HG03139 (cell line): Measurements from ENCODE around the gene FKBP6.
"Not testable (repeated sequence)": the region's sequence is repeated elsewhere in the genome, so short reads cannot be mapped to it uniquely, and the experiment has no call there.

Source experiments
- ATAC-seq: cut with Tn5 transposase; IDR thresholded peaks from one replicate; pipeline ENCODE4 v1.9.1; 2021; ENCODE audit not compliant: unreplicated experiment

Gene FKBP6

DNA sequence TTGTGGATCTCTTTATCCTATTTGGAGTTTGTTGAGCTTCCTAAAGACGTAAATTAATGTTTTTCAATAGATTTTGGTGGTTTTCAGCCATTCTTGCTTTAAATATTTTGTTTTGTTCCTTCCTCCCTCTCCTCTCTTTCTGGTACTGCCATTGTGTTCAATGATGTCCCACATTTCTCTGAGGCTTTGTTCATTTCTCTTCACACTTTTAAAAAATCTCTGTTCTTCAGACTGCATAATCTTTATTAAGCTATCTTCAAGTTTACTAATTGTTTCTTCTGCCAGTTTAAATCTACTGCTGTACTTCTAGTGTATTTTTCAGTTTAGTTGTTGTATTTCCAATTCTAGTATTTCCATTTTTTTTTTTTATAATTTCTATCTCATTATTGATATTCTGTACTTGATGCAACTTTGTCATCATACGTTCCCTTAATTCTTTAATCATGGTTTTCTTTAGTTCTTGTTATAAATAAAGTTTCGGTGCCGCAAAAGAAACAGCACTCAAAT, 60.0 kb downstream of the FKBP6 start:
- ATAC-seq, result no peak

- ATAC-seq, result no peak
Observed at GRCh38 chr7:73391396-73391795, 63.4 kb downstream of the FKBP6 start.

- no peak for ATAC-seq
Observed at GRCh38 chr7:73394422-73394821, 66.5 kb downstream of the FKBP6 start.

DNA sequence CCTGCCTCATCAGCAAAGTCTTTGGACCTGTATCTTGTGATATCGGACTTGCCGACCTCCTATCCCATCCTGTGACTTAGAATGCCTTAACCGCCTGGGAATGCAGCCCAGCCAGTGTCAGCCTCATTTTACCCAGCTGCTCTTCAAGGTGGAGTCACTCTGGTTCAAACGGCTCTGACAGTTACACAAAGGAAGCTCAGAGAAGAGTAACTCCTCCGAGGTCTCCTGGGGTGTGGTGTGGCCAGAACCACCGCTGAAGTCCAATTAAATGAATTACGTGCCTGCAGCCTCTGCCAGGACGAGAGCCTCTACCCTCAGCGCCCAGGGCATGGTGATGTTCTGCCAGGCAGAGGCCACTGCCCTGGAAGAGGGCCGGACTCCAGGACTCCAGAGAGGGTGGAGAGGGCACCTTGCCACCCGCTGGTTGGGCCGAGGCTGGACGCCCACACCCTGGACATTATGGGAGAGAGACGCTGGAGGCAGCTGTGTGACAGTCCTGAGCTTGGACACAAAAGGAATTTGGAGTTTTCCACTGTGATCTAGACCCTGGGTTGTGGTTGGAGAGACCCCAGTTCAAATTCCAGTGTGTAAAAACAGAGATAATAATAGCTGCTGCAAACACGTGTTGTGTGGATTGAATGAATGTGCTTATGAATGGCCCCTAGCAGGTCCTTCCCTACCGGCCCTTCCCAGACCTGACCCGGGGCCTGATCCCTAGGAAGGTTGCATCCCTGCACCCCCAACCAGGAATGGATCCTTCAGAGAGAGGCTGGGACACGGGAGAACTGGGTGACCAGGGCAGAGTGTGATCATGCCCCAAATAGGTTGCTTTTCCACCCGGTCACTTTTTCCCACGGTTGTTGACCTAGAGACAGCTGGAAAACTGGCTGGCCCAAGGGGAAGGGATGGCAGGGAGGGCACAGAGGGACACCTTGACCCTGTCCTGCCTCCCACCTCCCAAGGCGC, 67.9 kb downstream of the FKBP6 start:
- no peak for ATAC-seq

GRCh38 chr7:73397521-73398281, 69.7 kb downstream of the FKBP6 start:
- ATAC-seq, result no peak

- ATAC-seq, result not testable (repeated sequence)
Observed at GRCh38 chr7:73399185-73400050, 71.5 kb downstream of the FKBP6 start.

- not testable (repeated sequence) for ATAC-seq
Observed at GRCh38 chr7:73404860-73405259, 76.9 kb downstream of the FKBP6 start.
